ENCODE data around the gene AHCY.
"Not testable (repeated sequence)": the region's sequence is repeated elsewhere in the genome, so short reads cannot be mapped to it uniquely, and the experiment has no call there.

AHCY gene

GRCh38 chr20:34252431-34253086 is 50.6 kb downstream of the AHCY start:
- DNase-seq, result not testable (repeated sequence)

DNA sequence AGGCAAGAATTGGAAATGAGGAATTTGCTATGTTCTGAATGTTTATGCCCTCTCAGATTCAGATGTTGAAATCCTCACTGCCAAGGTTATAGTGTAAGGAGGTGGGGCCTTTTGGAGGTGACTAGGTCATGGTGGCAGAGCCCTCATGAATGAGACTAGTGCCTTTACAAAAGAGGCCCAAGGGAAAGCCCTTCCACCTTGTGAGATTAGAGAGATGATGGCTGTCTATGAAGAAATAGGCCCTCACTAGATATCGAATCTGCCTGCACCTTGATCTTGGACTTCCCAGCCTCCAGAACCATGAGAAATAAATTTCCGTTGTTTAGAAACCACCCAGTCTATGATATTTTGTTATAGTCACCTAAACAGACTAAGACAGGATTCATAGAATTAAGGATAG is 51.5 kb downstream of the AHCY start:
- DNase-seq, result no peak

GRCh38 chr20:34250005-34250404 is 53.1 kb downstream of the AHCY start:
- no peak for DNase-seq

DNA sequence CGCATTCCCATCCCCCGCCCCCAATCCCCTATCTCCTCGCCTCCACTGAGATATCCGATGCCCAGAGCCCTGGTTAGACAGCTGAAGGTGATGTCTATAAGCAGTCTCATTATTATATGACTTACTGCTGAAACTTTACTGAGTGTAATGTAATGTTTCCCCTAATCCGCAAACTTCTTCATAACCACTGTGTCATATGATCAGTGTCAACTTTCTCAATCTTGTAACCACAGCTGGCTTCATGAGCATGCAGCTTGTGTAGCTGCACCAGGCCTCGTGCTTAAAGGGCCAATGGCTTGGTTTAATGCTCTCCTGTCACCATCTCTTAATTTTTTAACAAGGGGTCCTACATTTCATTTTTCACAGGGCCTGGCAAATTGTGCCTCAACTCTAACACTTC is 53.9 kb downstream of the AHCY start:
- no peak for DNase-seq

- no peak for DNase-seq
Measured at GRCh38 chr20:34246126-34246626, 57.0 kb downstream of the AHCY start.

- DNase-seq, result no peak
Measured at GRCh38 chr20:34243377-34243776, 59.8 kb downstream of the AHCY start.

GRCh38 chr20:34242879-34243278 is 60.3 kb downstream of the AHCY start:
- DNase-seq, result no peak

DNA sequence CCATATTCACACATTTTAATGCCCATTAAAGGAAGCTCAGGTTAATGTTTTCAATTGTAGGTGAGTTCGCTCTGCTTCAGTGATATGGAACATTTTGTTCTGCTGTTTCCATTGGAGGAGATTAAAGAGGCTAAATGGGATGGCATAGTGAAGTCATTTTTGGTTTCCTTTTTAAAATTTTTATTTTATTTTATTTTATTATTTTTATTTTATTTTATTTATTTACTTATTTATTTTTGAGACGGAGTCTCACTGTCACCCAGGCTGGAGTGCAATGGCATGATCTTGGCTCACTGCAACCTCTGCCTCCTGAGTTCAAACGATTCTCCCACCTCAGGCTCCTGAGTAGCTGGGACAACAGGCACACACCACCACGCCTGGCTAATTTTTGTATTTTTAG is 61.1 kb downstream of the AHCY start:
- DNase-seq, result not testable (repeated sequence)

GRCh38 chr20:34240693-34241615 is 62.2 kb downstream of the AHCY start, which contains the start of gene ASIP:
Gene ASIP, plus strand, starts transcription at chr20:34241423. Its CDS starts 18,952 bp downstream, at chr20:34260375.
- DNase-seq, result no peak

DNA sequence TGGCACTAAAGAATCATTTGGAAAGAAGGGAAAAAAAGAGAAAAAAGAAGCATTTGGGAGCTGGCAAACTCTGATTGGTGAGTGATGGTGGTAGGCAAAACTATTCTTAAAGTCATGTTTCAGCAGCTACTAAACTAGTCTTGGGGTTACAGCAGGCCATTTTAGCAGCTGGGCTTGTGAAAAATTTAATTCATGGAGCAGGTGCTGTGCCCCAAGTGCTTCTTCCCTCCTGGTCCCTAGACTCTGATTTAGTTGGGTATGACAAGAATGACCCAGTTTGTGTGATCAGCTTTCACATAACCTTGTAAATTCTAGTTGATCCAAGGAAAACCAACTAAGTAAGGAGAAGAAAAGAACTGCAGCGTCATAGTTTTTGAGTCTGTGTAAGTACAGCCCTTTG is 63.0 kb downstream of the AHCY start:
- no peak for DNase-seq

DNA sequence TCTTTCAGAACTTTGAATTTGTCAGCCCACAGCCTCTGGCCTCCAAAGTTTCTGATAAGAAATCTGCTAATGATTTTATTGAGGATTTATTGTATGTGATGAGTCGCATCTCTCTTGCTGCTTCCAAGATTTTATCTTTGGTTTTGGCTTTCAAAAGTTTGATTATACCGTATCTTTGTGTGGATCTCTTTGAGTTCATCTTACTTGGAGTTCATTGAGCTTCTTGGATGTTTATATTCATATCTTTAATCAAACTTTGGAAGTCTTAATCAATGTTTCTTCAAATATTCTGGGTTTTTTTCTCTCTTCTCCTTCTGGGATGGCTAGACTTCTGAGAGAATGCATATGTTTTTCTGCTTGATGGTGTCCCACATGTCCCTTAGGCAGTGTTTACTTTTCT is 65.2 kb downstream of the AHCY start:
- DNase-seq, result no peak

DNA sequence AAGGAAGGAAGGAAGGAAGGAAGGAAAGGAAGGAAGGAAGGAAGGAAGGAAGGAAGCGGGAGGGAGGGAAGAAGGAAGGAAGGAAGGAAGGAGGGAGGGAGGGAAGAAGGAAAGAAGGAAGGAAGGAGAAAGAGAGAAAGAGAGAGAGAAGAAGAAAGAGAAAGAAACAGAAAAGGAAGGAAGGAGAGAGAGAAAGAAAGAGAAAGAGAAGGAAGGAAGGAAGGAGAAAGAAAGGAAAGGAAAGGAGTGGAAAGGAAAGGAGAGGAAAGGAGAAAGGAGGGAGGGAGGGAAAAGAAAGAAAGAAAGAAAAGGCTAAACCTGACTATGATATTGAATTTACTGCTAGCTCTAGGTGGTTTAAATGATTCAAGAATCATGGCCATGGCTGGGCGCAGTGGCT is 67.3 kb downstream of the AHCY start:
- no peak for DNase-seq

GRCh38 chr20:34233687-34234086 is 69.5 kb downstream of the AHCY start:
- no peak for DNase-seq

DNA sequence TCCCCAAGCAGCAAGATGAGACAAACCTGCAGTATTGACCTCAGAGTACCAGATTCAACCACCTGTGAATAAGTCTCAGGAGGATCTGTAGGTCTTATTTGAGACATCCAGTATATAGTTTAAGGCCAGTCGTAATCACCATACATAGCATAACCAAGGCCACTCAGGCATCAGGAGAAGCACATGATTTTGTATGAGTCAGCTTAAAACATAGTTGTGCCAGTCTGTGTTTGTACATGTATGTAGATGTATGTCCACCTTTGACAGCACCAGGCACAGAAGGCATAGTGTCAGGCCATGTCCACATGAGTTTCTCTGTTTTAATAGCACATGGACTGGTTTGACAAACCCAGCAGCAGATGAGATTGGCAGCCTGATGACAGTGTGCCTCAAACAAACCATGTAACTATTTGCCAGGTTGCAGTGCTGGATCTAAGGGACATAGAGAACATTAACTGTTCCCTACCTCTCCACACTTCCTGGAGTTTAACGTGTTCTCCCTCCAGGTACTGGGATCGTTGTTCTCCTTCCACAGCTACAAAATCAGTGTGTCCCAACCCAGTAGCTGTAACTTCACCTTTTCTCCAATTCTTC is 70.6 kb downstream of the AHCY start:
- DNase-seq, result no peak

DNA sequence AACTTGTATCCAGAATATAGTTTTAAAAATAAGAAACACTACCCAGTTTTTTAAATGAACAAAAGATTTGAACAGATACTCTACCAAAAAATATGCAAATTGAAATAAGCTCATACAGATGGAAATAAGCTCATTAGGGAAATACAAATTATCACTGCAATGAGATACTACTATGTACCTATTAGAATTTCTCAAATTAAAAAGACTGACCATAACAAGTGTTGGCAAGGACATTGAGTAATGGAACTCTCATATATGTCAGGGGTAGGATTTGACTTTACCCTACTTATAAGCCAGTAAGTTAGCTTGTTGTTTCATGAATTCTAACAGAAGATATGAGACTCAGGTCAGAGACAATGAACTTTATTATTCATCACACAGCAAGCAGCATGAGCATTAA is 71.5 kb downstream of the AHCY start:
- DNase-seq, result no peak

All from midbrain (tissue), 1 donor.